ENCODE measurements around the gene MAT2A. TPM values are rescaled to one million over a fixed set of nuclear protein-coding genes. Genes with fewer than 3 reads are reported as not detected.

MAT2A gene
- total RNA-seq, 4 donors from 2014 or later: 66.2 to 185 (median 142) TPM

- TF ChIP-seq POLR2AphosphoS5 (IDR thresholded peaks at IDR 0.05) (no peak), EP300 (IDR thresholded peaks at IDR 0.05; ENCODE audit: low read depth) (no peak), POLR2A (IDR thresholded peaks at IDR 0.05) (no peak)
- TF ChIP-seq, protein P1, sequence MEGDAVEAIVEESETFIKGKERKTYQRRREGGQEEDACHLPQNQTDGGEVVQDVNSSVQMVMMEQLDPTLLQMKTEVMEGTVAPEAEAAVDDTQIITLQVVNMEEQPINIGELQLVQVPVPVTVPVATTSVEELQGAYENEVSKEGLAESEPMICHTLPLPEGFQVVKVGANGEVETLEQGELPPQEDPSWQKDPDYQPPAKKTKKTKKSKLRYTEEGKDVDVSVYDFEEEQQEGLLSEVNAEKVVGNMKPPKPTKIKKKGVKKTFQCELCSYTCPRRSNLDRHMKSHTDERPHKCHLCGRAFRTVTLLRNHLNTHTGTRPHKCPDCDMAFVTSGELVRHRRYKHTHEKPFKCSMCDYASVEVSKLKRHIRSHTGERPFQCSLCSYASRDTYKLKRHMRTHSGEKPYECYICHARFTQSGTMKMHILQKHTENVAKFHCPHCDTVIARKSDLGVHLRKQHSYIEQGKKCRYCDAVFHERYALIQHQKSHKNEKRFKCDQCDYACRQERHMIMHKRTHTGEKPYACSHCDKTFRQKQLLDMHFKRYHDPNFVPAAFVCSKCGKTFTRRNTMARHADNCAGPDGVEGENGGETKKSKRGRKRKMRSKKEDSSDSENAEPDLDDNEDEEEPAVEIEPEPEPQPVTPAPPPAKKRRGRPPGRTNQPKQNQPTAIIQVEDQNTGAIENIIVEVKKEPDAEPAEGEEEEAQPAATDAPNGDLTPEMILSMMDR (IDR thresholded peaks at IDR 0.05): no peak
- H3K27ac ChIP-seq: no peak overlapping the region
- in situ Hi-C loops (cut with MboI; ENCODE audit: low pct_ligation_motif_present in 1 of 4, low pct_unique_long_range_greater_than_20kb in 1 of 4, low sequenced_read_pairs in 3 of 4) (no loop called here), intact Hi-C loops (cut with DNase I; ENCODE audit: low total_unique reads) (no loop called here)
- no peaks in the 10 kb centered on the region for H3K27me3 ChIP-seq
- H3K36me3 ChIP-seq: peaks cover 0 to 6% (median 0%) of the 10 kb centered on the region in 4 donors
- H3K9me3 ChIP-seq: no peaks in the 10 kb centered on the region
- 63 to 74% methylated on average over 3 of the region's 3 CpGs for WGBS, 2 donors (ENCODE audit: low coverage in 1 of 2)
- H3K4me3 ChIP-seq: no peak overlapping the region
- DNase-seq: no peak
- H3K4me1 ChIP-seq: peaks cover 16 to 44% (median 26%) of the 10 kb centered on the region in 4 donors
Measured at GRCh38 chr2:85593023-85593422, 54.1 kb downstream of the MAT2A start.

Small RNAs within 50 kb of the gene (small RNA-seq; reads per million reads assigned to genes)
- 0 reads per million in 4 donors for gene RN7SL126P

Other genes with a start within 250 kb of the MAT2A start
- gene TGOLN2, start 211.2 kb upstream of the MAT2A start, total RNA-seq: 100 to 1,000 TPM; 113 to 234 (median 232) TPM
- gene RETSAT, start 184.6 kb upstream of the MAT2A start, total RNA-seq: 100 to 1,000 TPM; 109 to 638 (median 330) TPM
- gene ELMOD3, start 184.4 kb upstream of the MAT2A start, total RNA-seq: 10 to 100 TPM; 13.3 to 37.8 (median 32.8) TPM
- gene CAPG, start 128.8 kb upstream of the MAT2A start, total RNA-seq: 10 to 100 TPM; 18.3 to 92.1 (median 45.2) TPM
- gene SH2D6, start 120.5 kb upstream of the MAT2A start, total RNA-seq: 10 to 100 TPM in 2 of 4 donors, 1 to 10 TPM in 1, not detected in 1; 7.6 to 14.2 (median 11.4) TPM
- gene GGCX, start 22.3 kb downstream of the MAT2A start, total RNA-seq: 10 to 100 TPM in 3 of 4 donors, 1 to 10 TPM in 1; 7.9 to 31.3 (median 23.5) TPM
- 100 to 1,000 TPM in 3 of 4 donors, 10 to 100 TPM in 1; 10.5 to 186 (median 147) TPM for gene VAMP8, start 38.4 kb downstream of the MAT2A start, total RNA-seq
- gene VAMP5, start 45.3 kb downstream of the MAT2A start, total RNA-seq: 10 to 100 TPM in 2 of 4 donors, 1 to 10 TPM in 1, not detected in 1; 9.4 to 26.9 (median 17.1) TPM
- gene RNF181, start 56.6 kb downstream of the MAT2A start, total RNA-seq: 100 to 1,000 TPM in 3 of 4 donors, 10 to 100 TPM in 1; 23.9 to 164 (median 141) TPM
- 10 to 100 TPM in 2 of 4 donors, 1 to 10 TPM in 2; 5.2 to 21.7 (median 12.8) TPM for gene TMEM150A, start 63.5 kb downstream of the MAT2A start, total RNA-seq
- 10 to 100 TPM; 17.7 to 24.8 (median 18.6) TPM for gene C2orf68, start 72.9 kb downstream of the MAT2A start, total RNA-seq
- gene USP39, start 77.0 kb downstream of the MAT2A start, total RNA-seq: 100 to 1,000 TPM in 2 of 4 donors, 10 to 100 TPM in 2; 46.7 to 138 (median 102) TPM
- gene SFTPB, start 129.0 kb downstream of the MAT2A start, total RNA-seq: not detected
- 10 to 100 TPM in 1 of 4 donors, 1 to 10 TPM in 1, not detected in 2; 5.2 to 11.7 TPM for gene GNLY, start 155.2 kb downstream of the MAT2A start, total RNA-seq
- 10 to 100 TPM in 3 of 4 donors, 1 to 10 TPM in 1; 7.4 to 32.6 (median 14.4) TPM for gene ATOH8, start 214.8 kb downstream of the MAT2A start, total RNA-seq